HCT116 (cell line): ENCODE results near the gene SLK. TPM values are rescaled to one million over a fixed set of nuclear protein-coding genes. Genes with fewer than 3 reads are reported as not detected.
A peak's percentile ranks its signal among the peaks of the same experiment; 100 is the strongest.

Experiments
- ATAC-seq: fragments of 200-7000 bp; cut with Tn5 transposase; 2 replicates; pipeline ENCODE4 v1.9.1; 2020; ENCODE audit warnings: mild to moderate bottlenecking, moderate library complexity
- BruUV-seq: library from RNA; stranded (reverse); fragments of 400-500 nt; replicated peaks from 2 replicates; lab custom pipeline; 2021; lab: Mats Ljungman, UMichigan
- CTCF ChIA-PET: fragments of 300-600 bp; sonication (Branson Sonifier 250); formaldehyde crosslinking; loops from one replicate; lab custom pipeline; 2021; ENCODE audit warnings: antibody characterized with exemption; lab: Charles Lee
- POLR2A ChIA-PET: fragments of 300-600, 350-600 bp; sonication (Branson Sonifier 250); formaldehyde crosslinking; loops from one replicate; lab custom pipeline; 2021; ENCODE audit warnings: antibody characterized with exemption; lab: Charles Lee
- RAD21 ChIA-PET, 2 experiments: fragments of 300-600 bp; sonication (Branson Sonifier 250); formaldehyde crosslinking; loops; one replicate each; lab custom pipeline; 2023; ENCODE audit warnings: low total read pairs in 2 of 2; ENCODE audit not compliant: uncharacterized antibody in 2 of 2, unreplicated experiment in 2 of 2, low non-redundant PET in 1 of 2; lab: Charles Lee
- DNase-seq: peaks from one replicate; pipeline ENCODE4 v3.0.0-alpha.2; 2010; ENCODE audit warnings: low read depth, low spot score
- H2AFZ ChIP-seq: fragments of 200-600 bp; shearing (Covaris generic), sonication (generic); 2 replicates; pipeline ENCODE4 v1.6.1; 2017; ENCODE audit warnings: low read depth, mixed run types, mixed read lengths, antibody characterized with exemption, low read length; ENCODE audit not compliant: poor library complexity, severe bottlenecking
- H3K27ac ChIP-seq: 2 replicates; pipeline ENCODE4 v1.5.1; 2012; ENCODE audit warnings: low read depth, low read length
- H3K27me3 ChIP-seq: fragments of 200-600 bp; sonication (generic); 2 replicates; pipeline ENCODE4 v1.6.1; 2016; ENCODE audit warnings: mixed run types, low read length, mixed read lengths; ENCODE audit not compliant: insufficient read depth
- H3K36me3 ChIP-seq, 2 experiments: fragments of 200-500 bp in 1 of 2; fragments of 200-600 bp in 1 of 2; sonication (Bioruptor generic) in 1 of 2; sonication (generic) in 1 of 2; 2 replicates each; pipeline versions ENCODE4 v1.5.1 to v1.6.1; 2014 to 2016; ENCODE audit warnings: low read length in 2 of 2, inconsistent platforms in 1 of 2, mixed read lengths in 1 of 2, mixed run types in 1 of 2; ENCODE audit not compliant: insufficient read depth in 2 of 2, control insufficient read depth in 1 of 2
- H3K4me1 ChIP-seq, 2 experiments: fragments of 200-600 bp in 1 of 2; sonication (generic) in 1 of 2; 2 replicates each; pipeline versions ENCODE4 v1.5.1 to v1.6.1; 2012 to 2017; ENCODE audit warnings: low read length in 2 of 2, inconsistent platforms in 1 of 2, mild to moderate bottlenecking in 1 of 2, mixed read lengths in 1 of 2, mixed run types in 1 of 2, moderate library complexity in 1 of 2; ENCODE audit not compliant: insufficient read depth in 2 of 2, control insufficient read depth in 1 of 2
- H3K4me2 ChIP-seq: fragments of 200-600 bp; sonication (generic); 2 replicates; pipeline ENCODE4 v1.6.1; 2017; ENCODE audit warnings: mixed run types, low read length, mixed read lengths
- H3K4me3 ChIP-seq, 2 experiments: fragments of 200-600 bp in 1 of 2; sonication (generic) in 1 of 2; replicated peaks in 1 of 2; 2 replicates each; pipeline ENCODE4 v1.5.1; 2011 to 2016; ENCODE audit warnings: low read length in 2 of 2, control low read depth in 1 of 2, low read depth in 1 of 2, mild to moderate bottlenecking in 1 of 2, mixed read lengths in 1 of 2, mixed run types in 1 of 2
- H3K79me2 ChIP-seq: fragments of 200-600 bp; sonication (generic); 2 replicates; pipeline ENCODE4 v1.6.1; 2017; ENCODE audit warnings: mild to moderate bottlenecking, mixed run types, low read length, moderate library complexity, mixed read lengths; ENCODE audit not compliant: insufficient read depth
- H3K9ac ChIP-seq: fragments of 200-600 bp; sonication (generic); 2 replicates; pipeline ENCODE4 v1.6.1; 2016; ENCODE audit warnings: low read length, mixed read lengths
- H3K9me2 ChIP-seq: fragments of 200-600 bp; sonication (generic), shearing (Covaris generic); 2 replicates; pipeline ENCODE4 v1.6.1; 2017; ENCODE audit warnings: mixed run types, mild to moderate bottlenecking, moderate library complexity; ENCODE audit not compliant: insufficient read depth
- H3K9me3 ChIP-seq, 2 experiments: fragments of 200-500 bp in 1 of 2; fragments of 200-600 bp in 1 of 2; sonication (Bioruptor generic) in 1 of 2; sonication (generic) in 1 of 2; 2 replicates each; pipeline ENCODE4 v1.6.1; 2014 to 2017; ENCODE audit warnings: low read length in 2 of 2, mixed read lengths in 2 of 2, inconsistent platforms in 1 of 2, low read depth in 1 of 2, mild to moderate bottlenecking in 1 of 2, mixed run types in 1 of 2, moderate library complexity in 1 of 2; ENCODE audit not compliant: control insufficient read depth in 1 of 2, insufficient read depth in 1 of 2
- H4K20me1 ChIP-seq: fragments of 200-600 bp; sonication (generic), shearing (Covaris generic); 2 replicates; pipeline ENCODE4 v1.6.1; 2017; ENCODE audit warnings: mixed run types, mild to moderate bottlenecking, moderate library complexity; ENCODE audit not compliant: insufficient read depth
- CEBPB ChIP-seq: IDR thresholded peaks from 2 replicates; pipeline ENCODE4 v1.6.1; 2012; ENCODE audit warnings: low read depth
- CTCF ChIP-seq, 3 experiments: fragments of 200-600 bp in 1 of 3; sonication (generic) in 1 of 3; IDR thresholded peaks in 2 of 3; conservative IDR thresholded peaks in 1 of 3; 2 replicates each; pipeline ENCODE4 v1.5.1; 2012 to 2017; ENCODE audit warnings: low read depth in 2 of 3, low read length in 2 of 3, antibody characterized with exemption in 1 of 3, borderline replicate concordance in 1 of 3, control low read depth in 1 of 3, mild to moderate bottlenecking in 1 of 3, mixed read lengths in 1 of 3, mixed run types in 1 of 3, moderate library complexity in 1 of 3; ENCODE audit not compliant: insufficient read depth in 1 of 3
- ELF1 ChIP-seq: IDR thresholded peaks from 2 replicates; pipeline ENCODE4 v1.6.1; 2012; ENCODE audit warnings: low read depth, borderline replicate concordance
- FOSL1 ChIP-seq: IDR thresholded peaks from 2 replicates; pipeline ENCODE4 v1.6.1; 2012; ENCODE audit warnings: low read depth
- JUND ChIP-seq: IDR thresholded peaks from 2 replicates; pipeline ENCODE4 v1.6.1; 2012
- POLR2A ChIP-seq: IDR thresholded peaks from 2 replicates; pipeline ENCODE4 v1.7.0; 2011; ENCODE audit warnings: borderline replicate concordance; ENCODE audit not compliant: insufficient read depth, insufficient read length; ENCODE audit errors: extremely low read depth
- POLR2AphosphoS5 ChIP-seq: IDR thresholded peaks from 2 replicates; pipeline ENCODE4 v1.6.1; 2011; ENCODE audit warnings: mild to moderate bottlenecking, low read depth, low read length, moderate library complexity
- SIN3A ChIP-seq: IDR thresholded peaks from 2 replicates; pipeline ENCODE4 v1.6.1; 2012; ENCODE audit warnings: low read depth
- SP1 ChIP-seq: IDR thresholded peaks from 2 replicates; pipeline ENCODE4 v1.6.1; 2012; ENCODE audit warnings: low read depth
- SRF ChIP-seq: IDR thresholded peaks from 2 replicates; pipeline ENCODE4 v1.6.1; 2012; ENCODE audit warnings: low read depth
- TCF7L2 ChIP-seq: IDR thresholded peaks from 2 replicates; pipeline ENCODE4 v1.7.0; 2011; ENCODE audit warnings: borderline replicate concordance, inconsistent platforms; ENCODE audit not compliant: insufficient read depth, insufficient read length; ENCODE audit errors: extremely low read depth
- YY1 ChIP-seq: IDR thresholded peaks from 2 replicates; pipeline ENCODE4 v1.6.1; 2011; ENCODE audit warnings: low read length, low read depth, moderate library complexity, mild to moderate bottlenecking; ENCODE audit not compliant: insufficient replicate concordance; ENCODE audit errors: extremely low read depth
- ZFX ChIP-seq: fragments of 450-650 bp; IDR thresholded peaks from 2 replicates; pipeline ENCODE4 v1.6.1; 2017
- intact Hi-C: fragments of 100-400 bp; cut with micrococcal nuclease; formaldehyde crosslinking; loops from 2 replicates; pipeline ENCODE4 v1.10.0; 2022
- total RNA-seq: library from RNA; stranded (reverse); gene quantifications from one replicate; pipeline ENCODE4 v1.2.1, GENCODE V29; 2021; ENCODE audit not compliant: unreplicated experiment
- TF ChIP-seq, protein P1 (sequence below): IDR thresholded peaks from 2 replicates; pipeline ENCODE4 v1.6.1; 2011; ENCODE audit warnings: mild to moderate bottlenecking, low read length, moderate library complexity; ENCODE audit not compliant: insufficient replicate concordance; ENCODE audit errors: extremely low read depth

The SLK gene
- total RNA-seq, 1 experiment from 2014 or later, result 44.2 TPM

DNA sequence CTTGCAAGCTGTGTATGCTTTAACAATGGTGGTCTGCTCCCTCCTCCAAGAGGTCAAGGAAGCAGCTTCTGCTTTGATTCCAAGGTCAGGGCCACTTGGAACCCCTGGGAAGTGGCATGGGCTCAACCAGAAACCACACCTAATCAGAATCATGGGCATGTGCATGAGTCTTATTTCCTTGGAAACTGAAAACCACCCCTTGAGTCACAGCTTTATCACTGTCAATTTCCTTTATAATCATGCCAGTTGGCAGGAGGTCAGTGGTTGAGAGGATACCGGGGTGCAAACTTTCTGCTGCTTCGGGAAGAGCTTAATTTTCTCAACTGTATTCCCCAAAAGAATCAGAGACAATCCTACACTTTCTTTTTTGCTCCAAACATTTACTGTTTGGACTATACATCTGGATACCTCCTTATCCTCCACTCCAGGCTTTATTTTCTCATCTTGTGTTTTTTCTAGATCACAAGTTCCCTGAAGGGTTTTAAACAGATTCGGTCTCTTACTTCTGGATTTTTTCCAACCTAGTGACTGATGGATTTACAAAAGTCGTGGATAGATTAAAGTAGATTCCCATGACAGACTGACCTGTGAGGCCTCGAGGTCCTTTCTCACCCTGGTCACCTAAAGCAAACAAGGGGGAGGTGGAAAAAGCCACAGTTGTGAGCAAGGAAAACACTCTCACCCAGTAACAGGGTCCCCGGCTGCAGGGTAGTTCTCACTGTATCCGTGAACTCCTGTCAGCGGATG lies 82.7 kb downstream of the SLK start:
- H3K36me3 ChIP-seq, result no peaks in the 10 kb centered on the region
- ATAC-seq, result peak; percentile 41
- intact Hi-C loops, result no loop called here

DNA sequence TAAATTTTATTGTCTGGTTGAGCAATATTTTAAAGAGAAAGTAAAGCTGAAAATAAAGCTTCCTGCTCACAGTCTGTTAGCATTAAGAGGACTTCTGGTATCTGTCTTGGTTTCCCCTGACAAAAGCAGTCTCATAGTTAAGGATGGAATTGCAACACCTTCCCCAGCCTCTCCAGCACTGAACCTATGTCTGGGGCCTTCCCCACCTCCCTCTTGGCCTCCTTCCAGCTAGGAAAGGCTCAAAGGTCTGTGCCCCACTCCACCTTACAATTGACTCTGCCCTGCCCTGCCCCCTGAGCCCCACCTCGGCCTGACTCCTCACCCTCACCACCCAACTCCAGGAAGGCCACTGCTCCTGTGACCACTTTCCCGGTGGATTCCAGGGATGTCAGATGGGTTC lies 85.5 kb downstream of the SLK start:
- no TSS peak for BruUV-seq
- ATAC-seq, result no peak
- RAD21 ChIA-PET, result interaction anchor here in 1 of 2 experiments (0.7 kb wide), 1 partner anchor 298 kb away, joined by 3 read pairs; no protein-coding TSS in a partner anchor
- intact Hi-C loops, result no loop called here
- no peaks in the 10 kb centered on the region for H3K36me3 ChIP-seq
- no peak overlapping the region for H3K4me2 ChIP-seq
- POLR2A ChIA-PET, result no interaction called here
- no peak overlapping the region for H3K9ac ChIP-seq
- no peaks in the 10 kb centered on the region for H3K9me2 ChIP-seq
- H3K9me3 ChIP-seq, result no peaks in the 10 kb centered on the region
- no peak overlapping the region for H3K4me3 ChIP-seq
- H3K79me2 ChIP-seq, result no peaks in the 10 kb centered on the region
- TF ChIP-seq FOSL1 (no peak), POLR2A (no peak), CEBPB (no peak), SIN3A (no peak), YY1 (no peak), JUND (no peak), ZFX (no peak), TCF7L2 (no peak), POLR2AphosphoS5 (no peak), SP1 (no peak), CTCF (IDR thresholded peaks at IDR 0.05 in 2 of 3, conservative IDR thresholded peaks at IDR 0.05 in 1 of 3; ENCODE audit: borderline replicate concordance in 1 of 3, insufficient read depth in 1 of 3, low read depth in 2 of 3, low read length in 2 of 3) (no peak), SRF (no peak), ELF1 (no peak)
- TF ChIP-seq, protein P1, sequence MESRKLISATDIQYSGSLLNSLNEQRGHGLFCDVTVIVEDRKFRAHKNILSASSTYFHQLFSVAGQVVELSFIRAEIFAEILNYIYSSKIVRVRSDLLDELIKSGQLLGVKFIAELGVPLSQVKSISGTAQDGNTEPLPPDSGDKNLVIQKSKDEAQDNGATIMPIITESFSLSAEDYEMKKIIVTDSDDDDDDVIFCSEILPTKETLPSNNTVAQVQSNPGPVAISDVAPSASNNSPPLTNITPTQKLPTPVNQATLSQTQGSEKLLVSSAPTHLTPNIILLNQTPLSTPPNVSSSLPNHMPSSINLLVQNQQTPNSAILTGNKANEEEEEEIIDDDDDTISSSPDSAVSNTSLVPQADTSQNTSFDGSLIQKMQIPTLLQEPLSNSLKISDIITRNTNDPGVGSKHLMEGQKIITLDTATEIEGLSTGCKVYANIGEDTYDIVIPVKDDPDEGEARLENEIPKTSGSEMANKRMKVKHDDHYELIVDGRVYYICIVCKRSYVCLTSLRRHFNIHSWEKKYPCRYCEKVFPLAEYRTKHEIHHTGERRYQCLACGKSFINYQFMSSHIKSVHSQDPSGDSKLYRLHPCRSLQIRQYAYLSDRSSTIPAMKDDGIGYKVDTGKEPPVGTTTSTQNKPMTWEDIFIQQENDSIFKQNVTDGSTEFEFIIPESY, result no peak
- no peak overlapping the region for H3K27ac ChIP-seq
- CTCF ChIA-PET, result no interaction called here
- no peak for DNase-seq
- no peaks in the 10 kb centered on the region for H4K20me1 ChIP-seq
- H3K27me3 ChIP-seq, result no peaks in the 10 kb centered on the region
- peaks cover 15 to 37% of the 10 kb centered on the region in 2 experiments for H3K4me1 ChIP-seq
- no peak overlapping the region for H2AFZ ChIP-seq

More for the DNA sequence above, 82.7 kb downstream of the SLK start:
- TF ChIP-seq TCF7L2, result peak; percentile 45
- TF ChIP-seq POLR2AphosphoS5, result peak; percentile 65
- peak; percentile 39 for TF ChIP-seq YY1
- TF ChIP-seq POLR2A, result no peak
- H3K79me2 ChIP-seq, result no peaks in the 10 kb centered on the region
- H4K20me1 ChIP-seq, result no peaks in the 10 kb centered on the region
- H3K9me3 ChIP-seq, result no peaks in the 10 kb centered on the region
- no peak overlapping the region for H3K27ac ChIP-seq
- H3K9me2 ChIP-seq, result no peaks in the 10 kb centered on the region
- DNase-seq, result peak; percentile 37
- peak overlapping the region; percentile 0 for H2AFZ ChIP-seq
- H3K4me3 ChIP-seq, result peak overlapping the region in 1 of 2 experiments; percentile 8; a peak in 2 of 4 replicates
- CTCF ChIA-PET, result interaction anchor here (1.2 to 1.6 kb wide), 3 partner anchors 72 to 225 kb away, joined by 4 to 6 read pairs (median 6); partner anchors contain the start of gene SFR1
- POLR2A ChIA-PET, result interaction anchor here (0.8 to 1.2 kb wide), 3 partner anchors 8 to 71 kb away, joined by 3 to 4 read pairs (median 3); no protein-coding TSS in a partner anchor
- H3K27me3 ChIP-seq, result no peaks in the 10 kb centered on the region
- H3K9ac ChIP-seq, result peak overlapping the region; percentile 3; the same call in 1 of the 2 replicates
- peak overlapping the region; percentile 57 for H3K4me2 ChIP-seq
- no TSS peak for BruUV-seq
- H3K4me1 ChIP-seq, result peaks cover 15 to 46% of the 10 kb centered on the region in 2 experiments
- RAD21 ChIA-PET, result interaction anchor here in 1 of 2 experiments (0.8 kb wide), 1 partner anchor 78 kb away, joined by 3 read pairs; no protein-coding TSS in a partner anchor
